Pulmonary artery endothelial cell (primary cell): ENCODE data around the gene NSUN6. TPM values are rescaled to one million over a fixed set of nuclear protein-coding genes. Genes with fewer than 3 reads are reported as not detected.
A peak's percentile ranks its signal among the peaks of the same experiment; 100 is the strongest.
"Not testable (repeated sequence)": the region's sequence is repeated elsewhere in the genome, so short reads cannot be mapped to it uniquely, and the experiment has no call there.

Experiments used
- DNase-seq: peaks from one replicate; pipeline ENCODE4 v3.0.0-alpha.2; 2011; ENCODE audit warnings: low read depth, low spot score
- total RNA-seq: library from RNA; depleted of rRNA; stranded (reverse); fragments of >200 nt; gene quantifications from 2 replicates; pipeline ENCODE4 v1.2.3, GENCODE V29; 2014

Gene NSUN6
- total RNA-seq, 1 donor from 2014 or later: 6.1 TPM

DNA sequence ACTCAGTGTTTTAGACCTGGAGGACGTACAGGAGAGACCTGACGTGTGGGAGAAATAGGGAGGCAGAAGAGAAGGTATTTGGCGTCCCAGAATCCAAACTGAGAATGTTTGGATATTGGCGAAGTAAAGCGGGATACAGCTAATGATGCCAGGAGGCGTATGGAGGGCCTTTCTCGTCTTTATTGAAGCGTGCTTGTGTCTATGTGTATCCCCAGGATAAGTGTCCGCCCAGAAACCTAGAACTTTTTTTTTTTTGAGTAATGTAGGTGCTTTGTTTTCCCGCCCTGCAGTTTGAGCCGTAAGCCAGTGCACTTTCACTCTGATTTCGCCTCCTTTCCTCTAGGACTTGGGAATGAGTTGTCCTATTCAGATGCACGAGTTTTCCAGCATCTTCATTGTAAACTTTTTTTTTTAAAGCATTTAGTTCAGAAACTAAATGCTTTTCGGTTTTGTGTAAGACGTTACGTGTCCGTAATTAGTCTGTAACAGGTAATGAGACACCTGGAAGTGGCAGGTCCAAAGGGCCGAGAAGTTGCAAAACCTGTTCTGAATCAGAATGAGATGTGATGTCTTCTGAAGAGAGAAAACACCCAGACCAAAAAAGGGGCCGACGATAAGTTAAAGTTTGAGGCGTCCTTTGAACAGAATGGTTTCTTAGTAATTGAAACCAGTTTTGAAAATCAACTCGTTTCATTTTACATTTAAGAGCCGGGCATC, 8.6 kb upstream of the NSUN6 start:
- DNase-seq: no peak

DNA sequence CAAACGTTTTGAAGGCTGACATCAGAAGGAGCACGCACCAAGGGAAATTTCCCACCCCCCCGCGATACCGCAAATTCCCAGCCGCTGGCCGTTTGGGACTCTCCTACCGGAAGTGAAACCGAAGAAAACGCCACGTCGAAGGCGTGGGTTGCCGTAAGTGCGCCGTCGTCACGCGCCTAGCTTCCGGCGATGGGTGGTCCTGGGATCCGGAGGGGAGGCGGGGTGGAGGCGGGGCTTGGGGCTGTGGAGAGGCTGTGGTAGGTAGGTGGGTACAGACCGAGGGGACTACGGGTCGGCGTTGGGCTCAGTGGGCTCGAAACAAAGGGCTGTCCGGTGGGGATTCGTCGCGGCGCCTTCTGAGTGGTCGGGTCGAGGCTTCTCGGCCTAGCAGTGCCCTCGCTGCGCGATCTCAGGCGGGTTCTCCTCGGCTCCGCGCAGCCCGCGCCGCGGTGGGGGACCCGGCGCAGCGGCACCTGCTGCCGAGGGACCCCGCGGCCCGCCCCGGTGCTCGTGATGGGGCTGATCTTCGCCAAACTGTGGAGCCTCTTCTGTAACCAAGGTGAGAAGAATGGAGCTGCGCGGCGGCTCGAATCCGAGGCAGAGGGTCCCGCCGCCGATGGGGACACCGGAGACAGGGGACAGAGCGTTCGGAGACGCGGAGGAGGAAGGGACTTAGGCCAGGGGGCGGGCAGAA, 7.9 kb upstream of the NSUN6 start, which contains the start of gene ARL5B:
ARL5B (plus strand) TSS at position 307 of the 694 bp plus-strand sequence; CDS start at position 514, 207 bp downstream.
- peak; percentile 95 for DNase-seq

DNA sequence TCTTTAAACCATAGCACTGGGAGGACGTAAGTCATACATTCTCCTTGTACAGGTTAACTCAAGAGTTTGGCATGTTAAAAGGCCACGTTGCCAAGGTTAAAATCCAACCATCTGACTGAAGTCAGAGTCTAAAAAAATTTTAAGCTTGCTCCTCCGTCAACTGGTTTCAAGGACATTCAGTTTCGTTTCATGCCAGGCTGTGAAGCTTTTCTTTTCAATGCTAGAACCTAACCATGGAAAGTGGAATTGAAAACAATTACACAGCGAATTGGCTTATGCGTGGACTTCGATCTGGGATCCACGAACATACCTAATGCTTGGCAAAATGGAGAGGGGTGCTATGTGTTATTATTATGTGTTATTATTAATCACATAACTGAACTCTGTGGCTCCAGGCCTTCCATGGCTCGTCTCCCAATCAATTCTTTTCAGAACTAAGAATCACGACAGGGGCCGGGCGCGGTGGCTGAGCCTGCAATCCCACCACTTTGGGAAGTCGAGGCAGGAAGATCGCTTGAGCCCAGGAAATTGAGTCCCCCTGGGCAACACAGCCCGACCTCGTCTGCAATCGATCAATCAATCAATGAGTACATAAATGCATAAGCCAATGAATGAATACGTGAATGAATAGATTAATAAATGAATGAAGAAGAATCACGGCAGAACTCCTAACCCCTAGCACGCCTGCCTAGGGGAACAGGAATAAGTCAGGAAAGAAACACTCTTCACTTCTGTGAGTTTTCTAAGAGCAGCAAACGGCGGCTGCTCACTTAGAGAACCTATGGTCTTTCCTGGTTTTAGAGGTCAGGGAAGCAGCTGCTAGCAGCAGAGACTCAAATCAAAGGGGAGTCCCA, 7.1 kb upstream of the NSUN6 start:
- no peak for DNase-seq

DNA sequence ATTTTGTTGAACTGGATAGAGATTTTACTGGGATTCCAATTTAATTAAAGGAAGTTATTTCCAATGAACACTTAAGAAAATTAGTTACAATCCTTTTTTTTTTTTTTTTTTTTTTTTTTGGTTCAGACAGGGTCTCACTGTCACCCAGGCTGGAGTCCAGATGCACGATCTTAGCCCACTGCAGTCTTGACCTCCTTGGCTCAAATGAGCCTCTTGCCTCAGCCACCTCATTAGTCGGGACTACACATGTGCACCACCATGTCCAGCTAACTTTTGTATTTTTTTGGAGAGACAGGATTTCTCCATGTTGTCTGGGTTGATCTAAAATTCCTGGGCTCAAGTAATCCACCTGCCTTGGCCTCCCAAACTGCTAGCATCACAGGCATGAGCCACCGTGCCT, 5.3 kb upstream of the NSUN6 start:
- DNase-seq: no peak

DNA sequence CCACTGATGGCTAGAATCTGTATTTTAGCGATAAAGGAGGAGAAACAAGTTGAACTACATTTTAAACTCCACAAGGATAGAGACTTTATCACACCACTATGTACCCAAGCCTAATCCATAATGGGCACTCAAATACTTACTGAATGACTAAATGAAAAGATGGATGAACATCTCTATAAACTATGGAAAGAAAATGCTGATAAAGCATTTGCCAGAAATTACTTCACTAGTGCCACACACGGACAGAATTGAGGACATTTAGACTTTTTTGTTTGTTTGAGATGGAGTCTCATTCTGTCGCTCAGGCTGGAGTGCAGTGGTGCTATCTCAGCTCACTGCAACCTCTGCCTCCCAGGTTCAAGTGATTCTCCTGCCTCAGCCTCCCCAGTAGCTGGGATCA, 1.7 kb upstream of the NSUN6 start:
- no peak for DNase-seq

DNA sequence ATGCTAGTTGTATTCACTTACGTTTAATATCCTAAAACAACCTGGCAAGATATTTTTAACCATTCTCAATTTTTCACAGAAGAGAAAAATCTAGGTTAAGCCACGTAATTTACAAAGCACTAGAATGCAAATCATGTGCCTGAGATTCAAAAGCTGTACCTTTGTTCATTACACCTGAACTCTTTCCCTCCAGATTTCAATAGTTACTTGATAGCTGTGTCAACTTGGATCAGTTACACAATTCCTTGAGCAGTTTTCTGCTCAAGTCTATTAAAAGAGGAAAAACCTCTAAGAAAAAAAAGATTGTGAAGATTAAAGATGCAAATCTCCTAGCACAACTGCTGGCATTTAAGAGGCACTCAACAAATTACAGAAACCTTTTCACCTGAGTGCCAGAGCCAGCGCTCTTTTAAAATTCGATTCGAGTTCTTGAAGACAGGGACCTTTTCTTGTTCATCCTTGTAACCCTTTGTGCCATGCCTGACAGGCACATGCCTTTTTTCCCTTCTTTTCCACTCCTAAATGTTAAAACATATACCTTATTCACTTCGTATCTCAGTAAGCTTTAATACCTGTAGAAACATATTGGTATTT, 886 bp downstream of the NSUN6 start:
- DNase-seq: no peak

DNA sequence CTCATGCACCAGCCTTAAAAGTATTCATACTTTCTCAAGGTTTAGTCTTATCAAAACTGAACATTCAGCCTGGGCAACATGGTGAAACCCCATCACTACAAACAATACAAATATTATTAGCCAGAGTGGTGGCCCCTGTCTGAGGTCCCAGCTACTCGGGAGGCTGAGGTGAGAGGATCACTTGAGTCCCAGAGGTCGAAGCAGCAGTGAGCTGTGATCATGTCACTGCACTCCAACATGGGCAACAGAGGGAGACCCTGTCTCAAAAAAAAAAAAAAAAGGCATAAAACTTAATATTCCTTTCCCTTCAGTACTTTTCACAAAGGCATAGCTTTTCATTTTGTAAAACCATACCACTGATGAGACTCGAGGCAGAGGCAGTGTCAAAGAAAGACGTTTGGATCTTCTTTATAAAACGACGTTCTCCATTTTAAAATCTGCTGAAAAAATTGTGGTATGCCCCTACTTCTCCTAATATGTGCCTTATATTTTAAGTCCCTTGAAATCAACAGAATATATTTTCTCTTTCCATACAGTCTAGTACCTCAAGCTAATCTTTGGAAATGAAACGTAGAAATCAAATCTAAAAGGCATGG, 1.9 kb downstream of the NSUN6 start:
- no peak for DNase-seq

DNA sequence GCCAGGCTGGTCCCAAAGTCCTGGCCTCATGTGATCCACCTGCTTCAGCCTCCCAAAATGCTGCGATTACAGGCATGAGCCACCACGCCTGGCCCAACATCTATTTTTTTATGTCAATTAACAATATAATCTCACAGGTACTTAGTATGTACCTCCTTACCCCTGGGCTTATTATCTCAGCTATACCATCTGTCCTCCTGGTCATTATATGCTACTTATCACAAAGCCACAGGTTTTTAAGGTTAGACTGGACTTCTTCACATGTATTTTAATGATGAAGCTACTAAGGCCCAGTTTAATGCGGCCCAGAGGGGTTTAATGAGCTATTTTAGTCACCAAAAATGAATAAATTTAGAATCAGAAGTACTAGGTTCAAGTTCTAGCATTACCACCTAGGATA, 3.4 kb downstream of the NSUN6 start:
- DNase-seq: no peak

DNA sequence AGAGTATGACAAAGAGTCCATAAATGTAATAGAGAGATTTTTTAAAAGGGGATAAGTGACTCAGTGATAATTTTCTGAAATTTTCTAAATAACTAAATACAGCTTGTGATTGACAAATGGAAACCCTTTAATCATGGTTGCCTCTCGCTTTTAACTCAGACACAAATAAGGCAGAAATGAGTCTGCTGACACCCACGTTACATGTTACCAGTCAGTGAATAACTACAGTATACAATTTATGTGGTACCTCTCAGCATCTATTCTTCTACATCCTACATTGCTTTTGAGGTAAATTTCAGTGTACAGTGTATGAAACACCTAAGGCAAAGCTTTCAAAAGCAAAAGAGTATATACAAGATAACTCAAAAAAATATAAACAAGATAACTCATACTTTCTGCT, 4.2 kb downstream of the NSUN6 start:
- no peak for DNase-seq

DNA sequence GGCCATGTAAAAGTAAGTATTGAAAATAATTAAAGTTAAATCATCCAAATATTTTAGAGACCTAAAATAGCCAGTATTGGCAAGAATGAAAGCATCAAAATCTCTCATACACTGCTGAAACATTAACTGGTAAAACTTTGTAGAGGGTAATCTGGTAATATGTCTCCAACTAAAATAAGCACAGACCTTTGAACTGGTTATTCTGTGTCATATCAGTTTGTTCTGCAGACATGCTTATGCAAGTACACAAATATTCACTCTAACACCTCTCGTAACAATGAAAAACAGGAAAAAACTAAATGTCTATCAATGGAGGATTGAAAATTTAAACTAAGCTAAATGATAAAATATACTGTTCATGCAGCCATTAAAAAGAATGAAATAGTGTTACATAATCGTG, 11.7 kb downstream of the NSUN6 start:
- DNase-seq: not testable (repeated sequence)

DNA sequence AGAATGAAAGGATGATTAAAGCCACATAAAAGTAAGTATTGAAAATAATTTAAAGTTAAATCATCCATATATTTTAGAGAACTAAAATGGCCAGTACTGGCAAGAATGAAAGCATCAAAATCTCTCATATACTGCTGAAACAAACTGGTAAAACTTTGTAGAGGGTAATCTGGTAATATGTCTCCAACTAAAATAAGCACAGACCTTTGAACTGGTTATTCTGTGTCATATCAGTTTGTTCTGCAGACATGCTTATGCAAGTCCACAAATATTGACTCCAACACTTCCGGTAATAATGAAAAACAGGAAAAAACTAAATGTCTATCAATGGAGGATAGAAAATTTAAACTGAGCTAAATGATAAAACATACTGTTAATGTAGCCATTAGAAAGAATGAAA, 14.0 kb downstream of the NSUN6 start:
- not testable (repeated sequence) for DNase-seq

DNA sequence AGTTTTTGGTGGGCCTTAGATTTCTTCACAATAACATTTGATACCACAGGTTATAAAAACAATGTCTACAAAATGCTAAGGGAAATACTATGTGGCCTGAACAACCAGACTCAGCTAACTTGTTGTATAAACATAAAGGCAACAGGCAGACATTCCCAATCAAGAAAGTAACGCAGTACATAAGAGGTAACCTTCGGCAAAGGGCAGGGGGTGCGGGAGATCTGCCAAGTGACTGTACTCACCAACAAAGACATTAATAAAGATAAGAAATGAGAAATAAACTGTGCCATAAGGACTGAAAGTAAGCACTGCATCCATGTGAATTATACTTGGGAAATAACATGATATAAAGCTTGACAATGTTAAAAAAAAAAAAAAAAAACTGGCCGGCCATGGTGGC, 15.4 kb downstream of the NSUN6 start:
- no peak for DNase-seq

DNA sequence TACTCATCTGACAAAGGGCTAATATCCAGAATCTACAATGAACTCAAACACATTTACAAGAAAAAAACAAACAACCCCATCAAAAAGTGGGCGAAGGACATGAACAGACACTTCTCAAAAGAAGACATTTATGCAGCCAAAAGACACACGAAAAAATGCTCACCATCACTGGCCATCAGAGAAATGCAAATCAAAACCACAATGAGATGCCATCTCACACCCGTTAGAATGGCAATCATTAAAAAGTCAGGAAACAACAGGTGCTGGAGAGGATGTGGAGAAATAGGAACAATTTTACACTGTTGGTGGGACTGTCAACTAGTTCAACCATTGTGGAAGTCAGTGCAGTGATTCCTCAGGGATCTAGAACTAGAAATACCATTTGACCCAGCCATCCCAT, 18.9 kb downstream of the NSUN6 start:
- DNase-seq: not testable (repeated sequence)

DNA sequence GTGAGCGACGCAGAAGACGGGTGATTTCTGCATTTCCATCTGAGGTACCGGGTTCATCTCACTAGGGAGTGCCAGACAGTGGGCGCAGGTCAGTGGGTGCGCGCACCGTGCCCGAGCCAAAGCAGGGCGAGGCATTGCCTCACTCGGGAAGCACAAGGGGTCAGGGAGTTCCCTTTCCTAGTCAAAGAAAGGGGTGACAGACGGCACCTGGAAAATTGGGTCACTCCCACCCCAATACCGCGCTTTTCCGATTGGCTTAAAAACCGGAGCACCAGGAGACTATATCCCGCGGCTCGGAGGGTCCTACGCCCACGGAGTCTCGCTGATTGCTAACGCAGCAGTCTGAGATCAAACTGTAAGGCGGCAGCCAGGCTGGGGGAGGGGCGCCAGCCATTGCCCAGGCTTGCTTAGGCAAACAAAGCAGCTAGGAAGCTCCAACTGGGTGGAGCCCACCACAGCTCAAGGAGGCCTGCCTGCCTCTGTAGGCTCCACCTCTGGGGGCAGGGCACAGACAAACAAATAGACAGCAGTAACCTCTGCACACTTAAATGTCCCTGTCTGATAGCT, 23.9 kb downstream of the NSUN6 start:
- peak; percentile 8 for DNase-seq

DNA sequence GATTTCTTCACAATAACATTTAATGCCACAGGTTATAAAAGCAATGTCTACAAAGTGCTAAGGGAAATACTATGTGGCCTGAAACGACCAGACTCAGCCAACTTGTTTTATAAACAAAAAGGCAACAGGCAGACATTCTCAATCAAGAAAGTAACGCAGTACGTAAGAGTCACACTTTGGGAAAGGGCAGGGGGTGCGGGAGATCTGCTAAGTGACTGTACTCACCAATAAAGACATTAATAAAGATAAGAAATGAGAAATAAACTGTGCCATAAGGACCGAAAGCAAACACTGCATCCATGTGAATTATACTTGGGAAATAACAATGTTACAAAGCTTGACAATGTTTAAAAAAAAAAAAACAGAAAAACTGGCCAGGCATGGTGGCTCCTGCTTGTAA, 25.5 kb downstream of the NSUN6 start:
- no peak for DNase-seq

DNA sequence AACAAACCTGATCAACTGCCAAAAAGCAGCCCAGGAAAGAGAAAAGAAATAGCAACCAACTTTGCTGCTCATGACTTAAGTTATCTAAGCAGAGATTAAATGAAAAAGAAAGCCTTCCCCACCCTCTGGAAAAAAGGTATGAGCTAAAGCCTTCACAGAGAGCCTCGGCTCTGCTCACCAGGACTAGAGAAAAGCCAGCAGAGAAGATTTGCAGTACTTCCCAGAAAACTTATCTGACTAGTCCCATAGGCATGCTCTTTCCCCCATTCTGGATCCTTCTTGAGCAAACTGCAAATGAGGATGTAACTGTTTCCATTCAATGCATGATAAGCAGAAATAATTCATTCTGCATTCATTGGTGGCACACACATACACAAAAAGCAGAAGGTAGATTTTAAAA, 27.7 kb downstream of the NSUN6 start:
- DNase-seq: not testable (repeated sequence)

DNA sequence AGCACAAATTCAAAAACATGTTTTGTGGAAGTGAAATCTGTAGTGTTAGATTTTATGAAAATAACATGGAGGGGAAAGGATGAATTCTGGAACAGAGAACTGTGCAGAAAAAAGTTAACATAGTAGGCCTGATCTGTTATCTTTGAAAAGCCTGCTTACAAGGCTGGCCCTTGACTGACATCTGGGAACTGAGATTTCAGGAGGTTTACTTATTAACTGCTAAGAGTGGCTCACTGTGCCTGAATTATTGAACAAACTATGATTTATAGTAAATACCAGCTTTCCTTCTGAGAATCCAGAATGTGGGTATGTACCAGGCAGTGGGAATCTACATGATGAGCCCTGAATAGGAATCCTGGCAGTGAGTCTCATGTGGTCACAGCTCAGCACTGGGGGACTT, 30.5 kb downstream of the NSUN6 start:
- DNase-seq: no peak

DNA sequence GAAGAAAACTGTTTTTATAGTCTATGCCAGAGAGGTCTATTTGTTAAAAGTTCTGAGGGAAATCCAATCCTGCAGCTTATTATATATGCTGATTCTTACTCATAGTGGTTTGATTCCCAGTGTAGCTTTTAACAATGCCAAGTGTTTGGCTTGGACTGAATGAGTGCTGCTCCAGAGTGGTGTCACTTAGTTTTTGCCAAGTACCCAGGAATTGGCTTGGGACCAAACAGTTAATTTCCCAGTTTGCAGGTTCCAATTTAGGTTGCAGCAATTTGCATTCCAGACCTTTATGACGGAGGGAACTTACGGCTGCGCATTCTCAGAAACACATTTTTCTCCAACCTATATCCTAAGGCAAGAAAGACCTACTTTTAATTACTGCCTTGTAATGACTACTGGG, 32.4 kb downstream of the NSUN6 start:
- DNase-seq: no peak

DNA sequence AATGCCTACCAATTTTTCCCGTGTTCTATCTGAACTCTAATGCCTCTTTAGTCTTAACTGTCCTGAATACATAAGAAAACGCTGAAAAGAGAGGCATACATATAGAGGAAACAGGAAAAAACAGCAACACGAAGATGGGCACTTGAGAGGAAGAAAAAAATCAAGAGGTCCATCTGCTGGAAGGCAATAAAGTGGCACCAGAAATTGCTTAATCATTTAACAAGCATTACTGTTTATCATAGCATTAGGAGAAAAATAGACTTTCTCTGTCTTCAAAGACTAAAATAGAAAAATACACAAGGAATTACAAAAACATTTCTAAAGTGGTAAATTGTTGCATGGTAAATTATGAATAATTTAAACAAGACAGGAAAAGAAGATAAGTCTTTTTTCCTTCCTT, 35.0 kb downstream of the NSUN6 start:
- DNase-seq: no peak

DNA sequence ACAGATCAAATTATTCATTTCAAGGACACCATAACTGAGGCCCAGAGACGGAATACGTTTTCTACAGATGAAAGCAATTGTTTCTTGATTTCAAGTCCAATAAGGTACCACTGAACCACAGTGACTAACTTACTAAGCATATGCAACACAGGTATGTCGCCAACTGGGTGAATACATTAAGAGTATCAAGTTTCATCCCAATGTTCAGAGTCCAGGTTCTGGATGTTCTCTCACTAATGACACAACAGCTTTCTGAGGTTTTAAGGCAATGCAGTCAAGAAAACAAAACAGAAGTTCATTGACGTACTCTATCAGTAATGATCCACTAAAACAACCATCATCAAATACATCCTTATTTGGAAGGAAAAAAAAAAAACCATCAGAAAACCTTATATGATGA, 35.8 kb downstream of the NSUN6 start:
- no peak for DNase-seq

DNA sequence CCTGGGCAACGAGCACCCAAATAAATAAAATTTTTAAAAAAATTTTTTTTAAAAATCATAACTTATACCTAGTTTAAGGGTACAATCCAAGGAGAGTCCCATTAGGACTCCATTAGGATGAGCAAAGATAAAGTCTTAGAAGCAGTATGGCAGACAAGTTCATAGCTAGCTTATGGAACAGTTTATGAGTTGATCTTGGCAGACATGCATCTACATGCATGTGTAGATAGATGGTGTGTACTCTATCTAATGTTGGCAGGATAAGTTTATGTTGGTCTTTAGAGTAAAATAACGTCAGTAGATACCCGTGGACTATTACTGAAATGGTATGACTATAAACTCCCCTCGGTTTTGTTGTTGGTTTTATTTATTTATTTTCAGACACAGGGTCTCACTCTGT, 40.2 kb downstream of the NSUN6 start:
- DNase-seq: no peak
